Measurements from ENCODE around the gene SRSF10. TPM values are rescaled to one million over a fixed set of nuclear protein-coding genes. Genes with fewer than 3 reads are reported as not detected.
A peak's percentile ranks its signal among the peaks of the same experiment; 100 is the strongest.

Gene SRSF10
- total and polyA plus RNA-seq, 9 of the 15 experiments (the other 6 are each of a cell fraction or from before 2014, with no cell fraction given), result 154 to 264 (median 205) TPM

DNA sequence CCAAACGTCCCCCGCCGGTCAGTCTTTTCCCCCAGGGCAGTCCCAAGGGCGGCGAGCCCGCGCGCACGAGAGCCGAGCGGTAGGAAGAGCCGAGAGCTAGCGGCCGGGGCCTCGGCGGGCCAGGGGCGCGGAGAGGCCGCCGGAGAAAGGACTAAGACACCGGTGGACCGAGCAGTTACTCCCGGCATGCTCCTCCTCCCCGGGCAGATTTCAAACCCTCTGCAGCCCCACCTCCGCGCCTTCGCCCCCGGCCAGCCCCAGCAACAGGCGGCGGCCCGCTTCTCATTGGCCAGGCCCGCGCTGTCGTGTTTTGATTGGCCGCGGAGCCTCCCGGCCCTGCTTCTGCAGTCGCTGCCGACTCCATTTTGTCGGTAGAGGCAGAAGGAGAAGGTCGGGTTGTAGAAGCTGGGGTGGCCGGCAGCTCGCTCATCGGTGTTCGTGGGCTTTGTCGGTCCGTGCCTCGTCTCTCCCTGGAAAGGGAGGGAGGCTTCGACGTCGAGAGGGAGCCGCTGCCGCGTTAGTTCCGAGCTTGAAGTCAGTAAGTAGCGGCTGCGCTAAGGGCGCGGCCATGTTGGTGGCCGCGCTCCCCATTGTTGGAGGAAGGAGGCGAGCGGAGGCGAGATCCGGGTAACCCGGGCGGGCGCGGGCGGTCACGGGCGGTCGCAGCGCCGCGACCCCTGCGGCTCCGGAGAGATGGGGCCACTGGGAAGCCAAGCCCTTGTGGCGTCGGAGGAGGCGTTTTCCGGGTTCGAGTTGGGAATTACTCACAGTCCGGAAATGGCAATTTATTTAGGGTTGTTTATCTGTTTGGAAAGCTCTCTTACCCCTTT, 20.5 kb downstream of the SRSF10 start, which contains the start of gene PNRC2 (continued):
- TF ChIP-seq, protein P1, sequence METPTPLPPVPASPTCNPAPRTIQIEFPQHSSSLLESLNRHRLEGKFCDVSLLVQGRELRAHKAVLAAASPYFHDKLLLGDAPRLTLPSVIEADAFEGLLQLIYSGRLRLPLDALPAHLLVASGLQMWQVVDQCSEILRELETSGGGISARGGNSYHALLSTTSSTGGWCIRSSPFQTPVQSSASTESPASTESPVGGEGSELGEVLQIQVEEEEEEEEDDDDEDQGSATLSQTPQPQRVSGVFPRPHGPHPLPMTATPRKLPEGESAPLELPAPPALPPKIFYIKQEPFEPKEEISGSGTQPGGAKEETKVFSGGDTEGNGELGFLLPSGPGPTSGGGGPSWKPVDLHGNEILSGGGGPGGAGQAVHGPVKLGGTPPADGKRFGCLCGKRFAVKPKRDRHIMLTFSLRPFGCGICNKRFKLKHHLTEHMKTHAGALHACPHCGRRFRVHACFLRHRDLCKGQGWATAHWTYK (CRISPR knock-in tag; IDR thresholded peaks at IDR 0.05), result peak; percentile 79
- TF ChIP-seq MCM7 (IDR thresholded peaks at IDR 0.05) (no peak), SAFB (IDR thresholded peaks at IDR 0.05; ENCODE audit: borderline replicate concordance, low read depth, low read length) (no peak), MTA3 (IDR thresholded peaks at IDR 0.05; ENCODE audit: borderline replicate concordance) (peak; percentile 97), ZEB2 (IDR thresholded peaks at IDR 0.05) (peak; percentile 6; the same call in 1 of the 2 replicates), ZNF766 (CRISPR knock-in tag; conservative IDR thresholded peaks at IDR 0.05) (peak; percentile 31; the same call in 1 of the 2 replicates), XRCC5 (IDR thresholded peaks at IDR 0.05; ENCODE audit: low read depth, low read length) (no peak; the same call in 1 of the 2 replicates), STAT5A (IDR thresholded peaks at IDR 0.05; ENCODE audit: borderline replicate concordance, low read length) (no peak)
- TF ChIP-seq, protein P2, sequence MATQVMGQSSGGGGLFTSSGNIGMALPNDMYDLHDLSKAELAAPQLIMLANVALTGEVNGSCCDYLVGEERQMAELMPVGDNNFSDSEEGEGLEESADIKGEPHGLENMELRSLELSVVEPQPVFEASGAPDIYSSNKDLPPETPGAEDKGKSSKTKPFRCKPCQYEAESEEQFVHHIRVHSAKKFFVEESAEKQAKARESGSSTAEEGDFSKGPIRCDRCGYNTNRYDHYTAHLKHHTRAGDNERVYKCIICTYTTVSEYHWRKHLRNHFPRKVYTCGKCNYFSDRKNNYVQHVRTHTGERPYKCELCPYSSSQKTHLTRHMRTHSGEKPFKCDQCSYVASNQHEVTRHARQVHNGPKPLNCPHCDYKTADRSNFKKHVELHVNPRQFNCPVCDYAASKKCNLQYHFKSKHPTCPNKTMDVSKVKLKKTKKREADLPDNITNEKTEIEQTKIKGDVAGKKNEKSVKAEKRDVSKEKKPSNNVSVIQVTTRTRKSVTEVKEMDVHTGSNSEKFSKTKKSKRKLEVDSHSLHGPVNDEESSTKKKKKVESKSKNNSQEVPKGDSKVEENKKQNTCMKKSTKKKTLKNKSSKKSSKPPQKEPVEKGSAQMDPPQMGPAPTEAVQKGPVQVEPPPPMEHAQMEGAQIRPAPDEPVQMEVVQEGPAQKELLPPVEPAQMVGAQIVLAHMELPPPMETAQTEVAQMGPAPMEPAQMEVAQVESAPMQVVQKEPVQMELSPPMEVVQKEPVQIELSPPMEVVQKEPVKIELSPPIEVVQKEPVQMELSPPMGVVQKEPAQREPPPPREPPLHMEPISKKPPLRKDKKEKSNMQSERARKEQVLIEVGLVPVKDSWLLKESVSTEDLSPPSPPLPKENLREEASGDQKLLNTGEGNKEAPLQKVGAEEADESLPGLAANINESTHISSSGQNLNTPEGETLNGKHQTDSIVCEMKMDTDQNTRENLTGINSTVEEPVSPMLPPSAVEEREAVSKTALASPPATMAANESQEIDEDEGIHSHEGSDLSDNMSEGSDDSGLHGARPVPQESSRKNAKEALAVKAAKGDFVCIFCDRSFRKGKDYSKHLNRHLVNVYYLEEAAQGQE (IDR thresholded peaks at IDR 0.05; ENCODE audit: borderline replicate concordance), result peak; percentile 84
- TF ChIP-seq, protein P2 (CRISPR knock-in tag; IDR thresholded peaks at IDR 0.05; ENCODE audit: low read depth), result peak; percentile 78
- TF ChIP-seq, protein P3, sequence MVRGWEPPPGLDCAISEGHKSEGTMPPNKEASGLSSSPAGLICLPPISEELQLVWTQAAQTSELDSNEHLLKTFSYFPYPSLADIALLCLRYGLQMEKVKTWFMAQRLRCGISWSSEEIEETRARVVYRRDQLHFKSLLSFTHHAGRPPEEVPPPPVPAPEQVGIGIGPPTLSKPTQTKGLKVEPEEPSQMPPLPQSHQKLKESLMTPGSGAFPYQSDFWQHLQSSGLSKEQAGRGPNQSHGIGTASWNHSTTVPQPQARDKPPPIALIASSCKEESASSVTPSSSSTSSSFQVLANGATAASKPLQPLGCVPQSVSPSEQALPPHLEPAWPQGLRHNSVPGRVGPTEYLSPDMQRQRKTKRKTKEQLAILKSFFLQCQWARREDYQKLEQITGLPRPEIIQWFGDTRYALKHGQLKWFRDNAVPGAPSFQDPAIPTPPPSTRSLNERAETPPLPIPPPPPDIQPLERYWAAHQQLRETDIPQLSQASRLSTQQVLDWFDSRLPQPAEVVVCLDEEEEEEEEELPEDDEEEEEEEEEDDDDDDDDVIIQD (CRISPR knock-in tag; IDR thresholded peaks at IDR 0.05), result peak; percentile 67; the same call in 1 of the 2 replicates
- TF ChIP-seq, protein P4, sequence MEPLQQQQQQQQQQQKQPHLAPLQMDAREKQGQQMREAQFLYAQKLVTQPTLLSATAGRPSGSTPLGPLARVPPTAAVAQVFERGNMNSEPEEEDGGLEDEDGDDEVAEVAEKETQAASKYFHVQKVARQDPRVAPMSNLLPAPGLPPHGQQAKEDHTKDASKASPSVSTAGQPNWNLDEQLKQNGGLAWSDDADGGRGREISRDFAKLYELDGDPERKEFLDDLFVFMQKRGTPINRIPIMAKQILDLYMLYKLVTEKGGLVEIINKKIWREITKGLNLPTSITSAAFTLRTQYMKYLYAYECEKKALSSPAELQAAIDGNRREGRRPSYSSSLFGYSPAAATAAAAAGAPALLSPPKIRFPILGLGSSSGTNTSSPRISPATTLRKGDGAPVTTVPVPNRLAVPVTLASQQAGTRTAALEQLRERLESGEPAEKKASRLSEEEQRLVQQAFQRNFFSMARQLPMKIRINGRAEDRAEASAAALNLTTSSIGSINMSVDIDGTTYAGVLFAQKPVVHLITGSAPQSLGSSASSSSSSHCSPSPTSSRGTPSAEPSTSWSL (CRISPR knock-in tag; IDR thresholded peaks at IDR 0.05; ENCODE audit: borderline replicate concordance), result 0 out of 2 replicates have a peak, but pooled peaks have one; percentile 40

All from K562 (cell line).